ENCODE measurements around the gene LONP2. TPM values are rescaled to one million over a fixed set of nuclear protein-coding genes. Genes with fewer than 3 reads are reported as not detected.

Gene LONP2
- total and polyA plus RNA-seq, 5 donors from 2014 or later = 29.1 to 72.9 (median 36.2) TPM

GRCh38 chr16:48356633-48357376, 112.7 kb downstream of the LONP2 start:
- H3K27ac Mint-ChIP-seq = peak overlapping the region in 2 of 3 donors; percentile 23 to 27
- no peaks in the 10 kb centered on the region for H3K27me3 ChIP-seq (ENCODE audit: control insufficient read depth, insufficient read depth, low read length)
- no peaks in the 10 kb centered on the region for H3K9me3 ChIP-seq (ENCODE audit: control insufficient read depth in 2 of 2, low read length in 2 of 2)
- peaks cover 5 to 13% (median 9%) of the 10 kb centered on the region in 4 donors for H3K4me1 Mint-ChIP-seq
- H3K9me3 Mint-ChIP-seq = no peaks in the 10 kb centered on the region
- H3K4me1 ChIP-seq (ENCODE audit: control insufficient read depth, insufficient read depth, low read length, poor library complexity, severe bottlenecking) = no peaks in the 10 kb centered on the region
- H3K36me3 Mint-ChIP-seq = peaks cover 11% of the 10 kb centered on the region
- no peak overlapping the region for H3K27ac ChIP-seq (ENCODE audit: insufficient read depth, low read length, poor library complexity, severe bottlenecking)
- no peak overlapping the region for H3K4me3 Mint-ChIP-seq
- no peak for ATAC-seq (ENCODE audit: low read depth in 2 of 2)
- DNase-seq = no peak
- peaks cover 16% of the 10 kb centered on the region for H3K36me3 ChIP-seq (ENCODE audit: control insufficient read depth, insufficient read depth, low read length)
- no peaks in the 10 kb centered on the region for H3K27me3 Mint-ChIP-seq
- no peak overlapping the region for H3K4me3 ChIP-seq (ENCODE audit: low read depth, low read length)

- H3K27me3 ChIP-seq (ENCODE audit: control insufficient read depth, insufficient read depth, low read length) = no peaks in the 10 kb centered on the region
- peaks cover 16% of the 10 kb centered on the region for H3K36me3 Mint-ChIP-seq
- peaks cover 5% of the 10 kb centered on the region for H3K36me3 ChIP-seq (ENCODE audit: control insufficient read depth, insufficient read depth, low read length)
- no peak overlapping the region for H3K4me3 ChIP-seq (ENCODE audit: low read depth, low read length)
- H3K9me3 Mint-ChIP-seq = no peaks in the 10 kb centered on the region
- H3K27me3 Mint-ChIP-seq = no peaks in the 10 kb centered on the region
- H3K4me1 ChIP-seq (ENCODE audit: control insufficient read depth, insufficient read depth, low read length, poor library complexity, severe bottlenecking) = no peaks in the 10 kb centered on the region
- peaks cover 4 to 17% (median 11%) of the 10 kb centered on the region in 4 donors for H3K4me1 Mint-ChIP-seq
- DNase-seq (no peak), ATAC-seq (ENCODE audit: low read depth in 2 of 2) (no peak)
- H3K27ac ChIP-seq (ENCODE audit: insufficient read depth, low read length, poor library complexity, severe bottlenecking) = no peak overlapping the region
- no peaks in the 10 kb centered on the region for H3K9me3 ChIP-seq (ENCODE audit: control insufficient read depth in 2 of 2, low read length in 2 of 2)
- H3K27ac Mint-ChIP-seq = peak overlapping the region in 1 of 3 donors; percentile 27
- H3K4me3 Mint-ChIP-seq = no peak overlapping the region
These were observed 114.3 kb downstream of the LONP2 start for GRCh38 chr16:48358419-48358818.

DNA sequence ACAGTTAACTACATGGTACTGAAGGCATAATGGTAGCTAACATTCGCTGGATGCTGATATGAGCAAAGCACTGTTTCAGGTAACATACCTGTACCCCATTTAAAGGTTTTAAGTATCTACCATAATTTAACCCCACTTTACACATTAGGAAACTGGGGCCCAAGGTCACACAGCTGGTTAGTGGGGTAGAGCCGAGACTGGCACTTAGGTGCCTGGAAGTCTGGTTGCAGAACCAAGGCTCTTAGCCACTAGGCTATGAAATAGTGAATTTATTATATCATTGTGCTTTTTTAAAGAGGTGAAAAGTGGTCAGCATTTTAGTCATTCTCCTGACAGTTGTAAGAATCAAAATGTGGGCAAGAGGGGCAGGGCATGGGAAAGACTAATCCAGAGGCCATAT, 115.9 kb downstream of the LONP2 start:
- H3K36me3 ChIP-seq (ENCODE audit: control insufficient read depth, insufficient read depth, low read length) = peaks cover 5% of the 10 kb centered on the region
- no peak overlapping the region for H3K27ac ChIP-seq (ENCODE audit: insufficient read depth, low read length, poor library complexity, severe bottlenecking)
- no peaks in the 10 kb centered on the region for H3K27me3 ChIP-seq (ENCODE audit: control insufficient read depth, insufficient read depth, low read length)
- no peak for DNase-seq
- H3K36me3 Mint-ChIP-seq = peaks cover 12% of the 10 kb centered on the region
- H3K27me3 Mint-ChIP-seq = no peaks in the 10 kb centered on the region
- no peaks in the 10 kb centered on the region for H3K9me3 Mint-ChIP-seq
- no peak for ATAC-seq (ENCODE audit: low read depth in 2 of 2)
- no peaks in the 10 kb centered on the region for H3K4me1 ChIP-seq (ENCODE audit: control insufficient read depth, insufficient read depth, low read length, poor library complexity, severe bottlenecking)
- H3K4me3 ChIP-seq (ENCODE audit: low read depth, low read length) = no peak overlapping the region
- H3K4me1 Mint-ChIP-seq = peaks cover 6 to 18% (median 8%) of the 10 kb centered on the region in 4 donors
- H3K27ac Mint-ChIP-seq = no peak overlapping the region
- no peak overlapping the region for H3K4me3 Mint-ChIP-seq
- no peaks in the 10 kb centered on the region for H3K9me3 ChIP-seq (ENCODE audit: control insufficient read depth in 2 of 2, low read length in 2 of 2)

DNA sequence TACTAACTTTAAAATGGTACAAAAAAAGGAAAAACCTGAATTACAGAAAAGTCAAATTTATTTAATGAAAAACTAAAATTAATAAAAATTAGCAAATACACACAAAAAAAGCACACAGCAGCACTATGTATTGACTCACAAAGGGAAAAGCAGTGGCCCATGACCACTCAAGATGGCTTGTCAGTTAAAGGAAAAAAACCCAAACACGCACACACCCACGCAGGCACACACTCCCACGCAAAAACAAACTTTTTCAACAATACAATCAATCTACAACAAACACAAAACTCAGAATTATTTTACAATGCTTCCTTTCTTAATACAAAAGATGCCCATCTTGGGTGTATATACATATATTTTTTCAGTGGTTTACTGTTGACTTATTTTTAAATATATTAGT, 116.9 kb downstream of the LONP2 start:
- H3K27me3 ChIP-seq (ENCODE audit: control insufficient read depth, insufficient read depth, low read length) = no peaks in the 10 kb centered on the region
- no peaks in the 10 kb centered on the region for H3K9me3 ChIP-seq (ENCODE audit: control insufficient read depth in 2 of 2, low read length in 2 of 2)
- peaks cover 12% of the 10 kb centered on the region for H3K36me3 Mint-ChIP-seq
- no peak overlapping the region for H3K4me3 ChIP-seq (ENCODE audit: low read depth, low read length)
- peaks cover 7 to 24% (median 12%) of the 10 kb centered on the region in 4 donors for H3K4me1 Mint-ChIP-seq
- H3K27ac ChIP-seq (ENCODE audit: insufficient read depth, low read length, poor library complexity, severe bottlenecking) = no peak overlapping the region
- no peak overlapping the region for H3K4me3 Mint-ChIP-seq
- DNase-seq = no peak
- no peaks in the 10 kb centered on the region for H3K27me3 Mint-ChIP-seq
- H3K4me1 ChIP-seq (ENCODE audit: control insufficient read depth, insufficient read depth, low read length, poor library complexity, severe bottlenecking) = peaks cover 6% of the 10 kb centered on the region
- H3K9me3 Mint-ChIP-seq = no peaks in the 10 kb centered on the region
- H3K27ac Mint-ChIP-seq = no peak overlapping the region
- H3K36me3 ChIP-seq (ENCODE audit: control insufficient read depth, insufficient read depth, low read length) = peaks cover 5% of the 10 kb centered on the region
- no peak for ATAC-seq (ENCODE audit: low read depth in 2 of 2)

GRCh38 chr16:48361540-48362144, 117.5 kb downstream of the LONP2 start:
- peaks cover 11% of the 10 kb centered on the region for H3K4me1 ChIP-seq (ENCODE audit: control insufficient read depth, insufficient read depth, low read length, poor library complexity, severe bottlenecking)
- no peaks in the 10 kb centered on the region for H3K9me3 Mint-ChIP-seq
- ATAC-seq (ENCODE audit: low read depth in 2 of 2) (no peak), DNase-seq (no peak)
- no peak overlapping the region for H3K4me3 Mint-ChIP-seq
- no peak overlapping the region for H3K27ac ChIP-seq (ENCODE audit: insufficient read depth, low read length, poor library complexity, severe bottlenecking)
- peaks cover 12 to 30% (median 18%) of the 10 kb centered on the region in 4 donors for H3K4me1 Mint-ChIP-seq
- no peaks in the 10 kb centered on the region for H3K27me3 Mint-ChIP-seq
- no peaks in the 10 kb centered on the region for H3K9me3 ChIP-seq (ENCODE audit: control insufficient read depth in 2 of 2, low read length in 2 of 2)
- no peaks in the 10 kb centered on the region for H3K27me3 ChIP-seq (ENCODE audit: control insufficient read depth, insufficient read depth, low read length)
- H3K36me3 Mint-ChIP-seq = peaks cover 12% of the 10 kb centered on the region
- peak overlapping the region in 1 of 3 donors; percentile 20 for H3K27ac Mint-ChIP-seq
- peaks cover 5% of the 10 kb centered on the region for H3K36me3 ChIP-seq (ENCODE audit: control insufficient read depth, insufficient read depth, low read length)
- no peak overlapping the region for H3K4me3 ChIP-seq (ENCODE audit: low read depth, low read length)

GRCh38 chr16:48365025-48365600, 121.0 kb downstream of the LONP2 start:
- H3K27me3 Mint-ChIP-seq = no peaks in the 10 kb centered on the region
- Histone ChIP-seq H3K9me3 (ENCODE audit: control insufficient read depth in 2 of 2, low read length in 2 of 2) (no peaks in the 10 kb centered on the region), H3K27ac (ENCODE audit: insufficient read depth, low read length, poor library complexity, severe bottlenecking) (peak overlapping the region; percentile 79), H3K4me3 (ENCODE audit: low read depth, low read length) (peak overlapping the region; percentile 37), H3K4me1 (ENCODE audit: control insufficient read depth, insufficient read depth, low read length, poor library complexity, severe bottlenecking) (peaks cover 17% of the 10 kb centered on the region), H3K36me3 (ENCODE audit: control insufficient read depth, insufficient read depth, low read length) (no peaks in the 10 kb centered on the region), H3K27me3 (ENCODE audit: control insufficient read depth, insufficient read depth, low read length) (no peaks in the 10 kb centered on the region)
- peak overlapping the region in 2 of 3 donors; percentile 48 to 95 for H3K27ac Mint-ChIP-seq
- no peak for ATAC-seq (ENCODE audit: low read depth in 2 of 2)
- peak overlapping the region; percentile 87 to 90 (median 89) for H3K4me3 Mint-ChIP-seq
- H3K4me1 Mint-ChIP-seq = peaks cover 22 to 44% (median 29%) of the 10 kb centered on the region in 4 donors
- H3K9me3 Mint-ChIP-seq = no peaks in the 10 kb centered on the region
- H3K36me3 Mint-ChIP-seq = peaks cover 6% of the 10 kb centered on the region
- no peak for DNase-seq

DNA sequence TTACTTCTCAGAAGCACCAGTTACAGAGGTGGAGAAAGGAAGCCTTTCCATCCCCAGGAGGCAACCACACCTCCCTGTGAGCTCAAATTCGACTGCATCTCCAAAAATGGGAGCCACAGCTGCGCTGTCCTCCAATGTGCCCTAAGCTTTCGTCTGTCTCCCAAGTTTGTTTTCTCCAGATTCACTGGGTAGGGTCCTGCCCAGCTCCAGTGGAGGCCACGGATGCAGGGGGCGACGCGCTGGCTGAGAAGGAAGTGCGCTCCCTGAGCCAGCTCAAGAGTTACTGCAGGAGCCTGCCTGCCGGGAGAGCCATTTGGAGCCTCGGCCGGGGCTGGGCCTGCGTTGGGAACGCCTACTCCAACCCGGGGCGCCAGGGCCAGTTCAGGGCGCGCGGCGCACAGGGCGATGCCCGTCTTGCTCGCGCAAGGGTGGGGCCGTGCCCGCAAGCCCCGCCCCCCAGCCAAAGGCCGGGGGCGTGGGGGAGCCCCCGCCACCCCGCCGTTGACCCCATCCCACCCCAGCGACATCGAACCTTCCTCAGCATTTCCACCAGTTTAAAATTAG, 121.6 kb downstream of the LONP2 start:
- no peaks in the 10 kb centered on the region for H3K27me3 Mint-ChIP-seq
- DNase-seq = peak; percentile 67 to 86 (median 68)
- H3K27ac Mint-ChIP-seq = peak overlapping the region in 2 of 3 donors; percentile 95 to 98
- peaks cover 6% of the 10 kb centered on the region for H3K36me3 Mint-ChIP-seq
- peaks cover 22 to 44% (median 29%) of the 10 kb centered on the region in 4 donors for H3K4me1 Mint-ChIP-seq
- Histone ChIP-seq H3K4me1 (ENCODE audit: control insufficient read depth, insufficient read depth, low read length, poor library complexity, severe bottlenecking) (peaks cover 17% of the 10 kb centered on the region), H3K27me3 (ENCODE audit: control insufficient read depth, insufficient read depth, low read length) (no peaks in the 10 kb centered on the region), H3K27ac (ENCODE audit: insufficient read depth, low read length, poor library complexity, severe bottlenecking) (peak overlapping the region; percentile 79), H3K4me3 (ENCODE audit: low read depth, low read length) (peak overlapping the region; percentile 91), H3K9me3 (ENCODE audit: control insufficient read depth in 2 of 2, low read length in 2 of 2) (no peaks in the 10 kb centered on the region), H3K36me3 (ENCODE audit: control insufficient read depth, insufficient read depth, low read length) (no peaks in the 10 kb centered on the region)
- H3K9me3 Mint-ChIP-seq = no peaks in the 10 kb centered on the region
- peak overlapping the region; percentile 88 to 98 (median 90) for H3K4me3 Mint-ChIP-seq
- peak; percentile 93 for ATAC-seq (ENCODE audit: low read depth in 2 of 2)

Measured in CD4-positive, CD25-positive, alpha-beta regulatory T cell (primary cell).